ELF-1 (cell line): ENCODE results near the gene ALOX5.
"Not testable (repeated sequence)": the region's sequence is repeated elsewhere in the genome, so short reads cannot be mapped to it uniquely, and the experiment has no call there.

Source experiments
- DNase-seq: peaks from one replicate; pipeline ENCODE4 v3.0.0-alpha.2; 2016; ENCODE audit warnings: low read depth, low spot score

The ALOX5 gene

GRCh38 chr10:45468079-45468478 is 94.1 kb downstream of the ALOX5 start:
- no peak for DNase-seq

DNA sequence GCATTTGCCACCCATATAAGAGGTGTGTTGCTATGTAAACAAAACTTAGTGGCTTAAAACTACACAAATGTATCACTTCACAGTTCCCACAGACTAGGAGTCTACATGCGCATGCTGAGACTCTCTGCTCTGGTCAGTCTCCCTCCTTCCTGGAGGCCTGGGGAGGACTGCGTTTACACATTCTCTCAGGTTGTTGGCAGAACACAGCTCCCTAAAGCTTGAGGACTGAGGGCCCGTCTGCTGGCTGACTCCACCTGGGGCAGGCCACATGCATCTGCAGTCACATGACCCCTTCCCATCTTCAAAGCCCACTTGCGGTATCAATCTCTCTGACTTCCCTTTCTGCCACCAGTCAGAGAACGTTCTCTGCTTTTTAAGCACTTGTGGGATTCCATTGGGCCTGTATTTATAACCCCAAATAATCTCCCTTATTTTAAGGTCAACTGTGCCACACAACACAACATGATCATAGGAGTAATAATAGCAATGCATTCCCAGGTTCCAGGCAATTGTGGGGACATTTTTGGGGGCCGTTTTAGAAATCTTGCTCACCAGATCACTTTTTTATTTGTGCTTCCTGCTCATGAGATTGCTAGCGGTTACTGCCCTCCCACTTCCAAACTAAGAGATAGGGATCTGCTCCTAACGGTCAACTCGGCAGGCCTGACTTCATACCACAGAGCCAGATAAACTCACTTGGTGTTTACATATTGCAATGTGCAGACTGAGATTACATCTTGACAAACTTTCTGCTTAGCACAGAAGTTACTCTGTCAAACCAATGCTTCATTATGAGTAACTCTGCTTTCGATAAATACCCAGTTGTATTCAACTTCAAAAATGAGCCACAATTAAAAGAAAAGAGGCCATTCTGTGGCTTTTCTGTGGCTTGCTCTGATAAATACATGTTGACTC is 96.3 kb downstream of the ALOX5 start:
- DNase-seq: peak; percentile 53

- no peak for DNase-seq
Measured at GRCh38 chr10:45471059-45471458, 97.0 kb downstream of the ALOX5 start.

DNA sequence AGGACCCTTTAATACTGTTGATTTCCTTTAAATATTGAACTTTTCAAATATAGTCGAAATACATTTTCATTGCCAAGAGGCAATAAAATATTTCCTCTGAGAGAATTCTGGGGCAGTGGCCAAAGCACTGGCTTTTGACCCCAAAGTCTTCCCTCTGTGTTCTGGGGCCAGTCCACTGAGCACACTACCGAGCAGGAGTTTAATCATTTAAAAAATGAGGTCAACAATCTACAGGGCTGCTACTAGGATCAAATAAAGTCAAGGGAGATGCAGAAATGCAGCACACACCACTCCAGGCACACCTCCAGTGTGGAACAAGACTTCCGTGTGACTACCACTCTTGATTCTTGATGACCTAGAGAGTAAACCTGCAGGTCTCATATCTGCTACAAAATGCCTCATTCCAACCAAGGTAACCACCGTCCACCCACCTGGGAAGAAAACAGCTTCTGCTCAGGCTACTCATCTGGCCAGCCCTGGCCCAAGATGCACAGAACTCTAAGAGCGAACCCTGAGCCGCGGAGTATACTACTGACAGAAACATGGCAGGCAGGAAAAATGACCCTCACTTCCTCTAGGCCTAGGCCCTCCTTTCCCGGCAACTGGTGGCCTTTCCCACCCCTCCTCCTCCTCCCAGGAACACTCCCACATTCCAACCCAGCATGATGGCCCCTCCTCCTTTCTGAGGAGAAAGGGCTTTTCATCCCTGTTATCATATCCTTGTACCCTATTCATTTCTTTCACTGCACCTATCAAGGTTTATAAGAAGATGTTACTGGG is 97.7 kb downstream of the ALOX5 start:
- DNase-seq: peak; percentile 66

GRCh38 chr10:45473126-45473525 is 99.1 kb downstream of the ALOX5 start:
- DNase-seq: no peak

GRCh38 chr10:45476559-45476958 is 102.5 kb downstream of the ALOX5 start:
- DNase-seq: no peak

- DNase-seq: no peak
Measured at GRCh38 chr10:45480294-45480693, 106.3 kb downstream of the ALOX5 start.

DNA sequence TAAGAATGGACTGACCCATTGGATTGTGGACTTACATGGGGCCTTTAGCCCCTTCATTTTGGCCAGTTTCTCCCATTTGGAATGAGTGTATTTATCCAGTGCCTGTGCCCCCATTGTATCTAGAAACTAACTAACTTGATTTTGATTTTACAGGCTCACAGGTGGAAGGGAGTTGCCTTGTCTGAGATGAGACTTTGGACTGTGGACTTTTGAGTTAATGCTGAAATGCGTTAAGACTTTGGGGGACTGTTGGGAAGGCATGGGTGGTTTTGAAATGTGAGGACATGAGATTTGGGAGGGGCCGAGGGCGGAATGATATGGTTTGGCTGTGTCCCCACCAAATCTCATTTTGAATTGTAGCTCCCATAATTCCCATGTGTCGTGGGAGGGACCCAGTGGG is 107.1 kb downstream of the ALOX5 start:
- not testable (repeated sequence) for DNase-seq

DNA sequence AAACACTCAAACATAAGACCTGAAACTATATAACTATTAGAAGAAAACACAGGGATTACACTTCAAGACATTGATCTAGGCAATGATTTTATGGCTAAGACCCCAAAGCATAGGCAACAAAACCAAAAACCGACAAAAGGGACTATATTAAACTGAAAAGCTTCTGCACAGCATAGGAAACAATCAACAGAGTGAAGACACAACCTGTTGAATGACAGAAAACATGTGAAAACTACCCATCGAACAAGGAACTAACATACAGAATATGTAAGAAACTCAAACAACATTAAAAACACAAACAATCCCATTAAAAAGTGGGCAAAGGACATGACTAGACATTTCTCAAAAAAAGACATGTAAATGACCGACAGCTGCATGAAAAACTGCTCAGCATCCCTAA is 109.0 kb downstream of the ALOX5 start:
- DNase-seq: no peak

DNA sequence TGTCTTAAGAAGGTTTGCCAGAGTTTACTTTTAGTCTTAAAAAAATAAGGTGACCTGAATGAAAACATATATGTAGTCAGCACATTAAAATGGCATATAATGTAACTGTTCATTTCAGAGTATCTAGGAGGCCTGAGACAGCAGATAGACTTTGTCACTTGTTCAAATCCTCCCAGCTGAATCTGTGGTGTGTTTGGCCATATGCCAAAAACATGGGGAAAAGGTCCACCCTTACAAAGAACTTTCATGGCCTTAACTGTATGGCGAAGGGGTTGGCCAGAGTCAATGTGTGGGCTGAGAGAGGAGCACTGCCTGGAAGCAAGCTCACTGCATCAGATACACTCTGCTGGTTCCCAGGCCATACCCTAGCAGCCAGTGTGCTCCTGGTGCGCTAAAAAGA is 113.7 kb downstream of the ALOX5 start:
- no peak for DNase-seq

GRCh38 chr10:45488365-45488764 is 114.3 kb downstream of the ALOX5 start:
- no peak for DNase-seq

- no peak for DNase-seq
Measured at GRCh38 chr10:45490277-45490676, 116.3 kb downstream of the ALOX5 start.

GRCh38 chr10:45491061-45491460 is 117.0 kb downstream of the ALOX5 start:
- DNase-seq: no peak
